GM21723 (cell line): ENCODE measurements around the gene MLANA.
"Not testable (repeated sequence)": the region's sequence is repeated elsewhere in the genome, so short reads cannot be mapped to it uniquely, and the experiment has no call there.

Experiments
- ATAC-seq: cut with Tn5 transposase; IDR thresholded peaks from one replicate; pipeline ENCODE4 v1.9.1; 2021; ENCODE audit warnings: mild to moderate bottlenecking, moderate library complexity; ENCODE audit not compliant: unreplicated experiment

Gene MLANA

DNA sequence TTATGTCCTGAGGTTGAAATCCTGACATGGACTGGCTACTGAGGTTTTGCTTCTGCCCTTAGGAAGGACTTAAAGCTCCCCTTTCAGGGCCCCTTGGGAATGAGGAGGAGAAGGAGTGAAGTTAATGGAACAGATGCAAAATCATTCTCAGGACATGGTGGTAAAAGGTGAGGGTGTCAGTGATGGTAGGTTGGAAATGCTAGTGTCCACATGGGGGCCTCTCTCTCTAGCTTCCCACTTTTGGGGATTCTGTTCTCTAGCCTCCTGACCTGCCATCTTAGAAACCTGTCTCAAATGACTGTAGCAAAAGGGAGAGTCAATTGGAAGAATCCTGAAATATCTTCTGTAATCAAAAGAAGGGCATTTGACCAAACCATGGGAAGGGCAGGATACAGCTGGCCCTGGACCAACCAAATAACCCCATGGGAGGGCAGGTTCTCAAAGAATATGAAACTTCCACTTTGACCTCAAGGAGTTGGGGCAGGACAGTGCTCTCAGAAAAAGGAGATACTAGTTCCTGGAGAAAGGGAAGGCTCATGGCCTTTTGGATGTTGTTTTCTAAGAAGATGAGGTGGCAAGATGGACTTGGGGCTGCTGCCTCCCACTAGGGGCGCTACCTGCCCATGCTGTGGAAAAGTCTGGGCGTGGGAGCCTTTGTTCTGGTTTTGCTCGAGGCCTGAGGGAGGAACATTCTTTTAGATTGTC lies 21.2 kb upstream of the MLANA start:
- no peak for ATAC-seq

DNA sequence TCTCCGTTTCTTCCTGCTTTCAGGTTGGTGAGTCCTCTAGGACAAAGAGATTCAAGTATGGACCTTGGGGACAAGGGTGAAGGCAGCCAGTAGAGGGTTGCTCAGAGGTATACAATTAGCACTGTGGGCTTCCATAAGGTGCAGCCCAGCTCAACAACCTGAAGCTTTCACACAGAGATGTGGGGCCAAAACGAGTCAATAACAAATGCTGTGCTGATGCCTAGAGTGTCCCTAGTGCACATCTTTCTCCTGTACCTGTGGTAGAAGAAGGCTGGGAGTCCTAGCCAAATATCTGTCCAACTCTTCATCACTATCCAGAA lies 20.7 kb upstream of the MLANA start:
- no peak for ATAC-seq

DNA sequence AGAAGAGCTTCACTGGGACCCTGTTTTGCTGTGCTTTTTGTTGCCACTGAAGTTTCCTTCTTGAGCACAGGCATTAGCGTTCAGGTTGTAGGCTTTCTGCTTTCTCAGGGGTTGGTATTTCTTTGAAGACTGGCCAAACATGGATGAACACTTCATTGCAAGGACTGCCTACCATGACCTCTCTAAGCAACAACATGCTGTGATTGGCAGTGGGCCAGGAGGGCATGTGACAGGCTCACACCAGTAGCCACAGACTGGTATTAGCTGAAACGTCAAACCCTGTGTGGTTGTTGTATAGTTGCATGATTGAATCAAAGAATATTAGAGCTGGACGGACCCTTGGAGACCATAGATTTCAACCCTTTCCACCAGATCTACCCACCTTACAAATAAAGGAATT lies 20.0 kb upstream of the MLANA start:
- ATAC-seq, result no peak

DNA sequence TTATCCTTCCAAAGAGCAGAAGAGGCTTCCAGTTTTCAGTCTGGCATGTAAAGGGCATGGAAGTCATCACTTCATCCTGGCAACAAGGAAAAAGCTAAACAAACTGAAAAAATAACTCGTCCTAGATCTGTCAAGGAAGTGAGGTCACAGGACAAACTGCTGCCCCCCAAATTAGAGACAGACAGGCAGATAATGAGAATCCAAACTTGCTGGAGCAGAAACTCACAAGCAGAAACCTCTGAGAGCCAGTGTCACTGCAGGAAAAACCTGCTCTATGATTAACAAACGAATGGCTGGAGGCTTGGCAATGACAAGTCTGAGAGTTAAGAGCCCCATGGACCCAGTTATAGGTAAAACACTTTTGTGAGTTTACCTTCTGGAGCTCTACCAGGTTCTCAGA lies 18.9 kb upstream of the MLANA start:
- no peak for ATAC-seq

DNA sequence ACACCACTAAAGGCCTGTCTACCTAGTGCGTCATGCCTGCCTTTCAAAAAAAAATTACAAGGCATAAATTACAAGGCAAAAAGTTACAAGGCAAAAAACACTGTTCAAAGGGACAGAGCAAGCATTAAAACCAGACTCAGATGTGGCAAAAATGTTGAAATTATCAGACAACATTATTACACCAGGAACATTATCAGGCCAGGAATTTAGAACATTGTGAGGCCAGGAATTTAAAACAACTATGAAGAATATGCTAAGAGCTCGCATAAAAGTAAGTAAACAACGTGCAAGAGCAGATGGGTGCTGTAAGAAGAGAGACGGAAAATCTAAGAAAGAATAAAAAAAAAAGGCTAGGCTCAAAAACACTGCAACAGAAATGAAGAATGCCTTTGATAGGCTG lies 18.2 kb upstream of the MLANA start:
- no peak for ATAC-seq

DNA sequence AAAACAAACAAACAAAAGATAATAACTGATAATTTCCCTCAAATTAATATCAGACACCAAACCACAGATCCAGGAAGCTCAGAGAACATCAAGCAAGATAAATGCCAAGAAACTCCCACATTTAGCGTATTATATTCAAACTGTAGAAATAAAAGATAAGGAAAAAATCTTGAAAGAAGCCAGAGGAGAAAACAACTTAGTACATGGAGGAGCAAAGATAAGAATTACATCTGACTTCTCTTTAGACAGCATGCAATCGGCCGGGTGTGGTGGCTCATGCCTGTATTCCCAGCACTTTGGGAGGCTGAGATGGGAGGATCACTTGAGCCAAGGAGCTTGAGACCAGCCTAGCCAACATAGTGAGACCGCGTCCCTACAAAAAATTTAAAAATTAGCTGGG lies 17.2 kb upstream of the MLANA start:
- ATAC-seq, result no peak

DNA sequence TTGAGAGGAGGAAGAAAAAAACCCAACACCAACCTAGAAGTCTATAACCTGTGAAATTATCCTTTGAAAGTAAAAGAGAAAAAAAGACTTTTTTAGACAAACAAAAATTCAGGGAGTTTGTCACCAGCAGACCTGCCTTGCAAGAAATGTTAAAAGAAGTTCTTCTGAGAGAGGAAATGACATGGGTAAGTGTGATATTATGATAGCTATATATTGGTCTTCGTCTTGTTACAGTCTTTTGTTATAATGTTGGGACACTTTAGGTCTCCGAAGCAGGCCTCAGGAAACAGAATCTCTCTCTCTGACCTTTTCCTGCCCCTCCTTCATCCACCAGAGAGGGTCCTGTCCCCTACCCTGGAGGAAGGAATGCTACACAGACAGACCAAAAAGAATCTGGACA lies 16.6 kb upstream of the MLANA start:
- no peak for ATAC-seq

DNA sequence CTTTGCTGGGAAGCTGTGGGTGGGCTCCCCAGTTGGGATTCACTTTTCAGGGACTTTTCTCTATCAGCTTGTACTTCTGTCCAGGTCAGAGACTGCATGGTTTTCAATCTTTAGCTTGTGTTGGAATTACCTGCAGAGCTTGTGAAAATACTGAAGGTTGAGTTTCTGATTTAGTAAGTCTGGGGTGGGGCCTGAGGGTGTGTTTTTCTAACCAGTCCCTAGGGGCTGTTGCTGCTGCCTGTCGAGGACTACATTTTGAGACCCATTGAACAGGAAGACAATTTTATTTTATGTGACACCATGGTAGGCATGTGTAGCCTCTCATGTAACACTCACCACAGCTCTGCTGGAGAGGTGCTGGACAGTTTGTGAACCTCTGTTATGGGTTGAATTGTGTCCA lies 14.7 kb upstream of the MLANA start:
- ATAC-seq, result no peak

DNA sequence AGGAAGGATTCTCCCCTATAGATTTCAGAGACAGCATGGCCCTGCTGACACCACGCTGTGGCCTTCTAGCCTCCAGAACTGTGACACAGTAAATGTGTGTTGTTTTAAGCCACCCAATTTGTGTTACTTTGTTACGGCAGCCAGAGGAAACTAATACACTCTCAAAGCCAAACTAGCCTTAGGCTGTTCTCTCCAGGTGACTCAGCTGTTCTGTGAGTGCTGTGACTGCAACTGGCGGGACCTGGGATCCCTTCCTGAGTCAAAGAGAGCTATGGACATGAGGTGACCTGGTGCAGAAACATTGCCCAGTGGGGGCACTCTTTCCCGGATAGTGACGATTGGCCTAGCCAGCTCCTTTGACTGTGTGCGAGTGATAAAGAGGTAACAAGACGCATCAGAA lies 14.0 kb upstream of the MLANA start:
- no peak for ATAC-seq

DNA sequence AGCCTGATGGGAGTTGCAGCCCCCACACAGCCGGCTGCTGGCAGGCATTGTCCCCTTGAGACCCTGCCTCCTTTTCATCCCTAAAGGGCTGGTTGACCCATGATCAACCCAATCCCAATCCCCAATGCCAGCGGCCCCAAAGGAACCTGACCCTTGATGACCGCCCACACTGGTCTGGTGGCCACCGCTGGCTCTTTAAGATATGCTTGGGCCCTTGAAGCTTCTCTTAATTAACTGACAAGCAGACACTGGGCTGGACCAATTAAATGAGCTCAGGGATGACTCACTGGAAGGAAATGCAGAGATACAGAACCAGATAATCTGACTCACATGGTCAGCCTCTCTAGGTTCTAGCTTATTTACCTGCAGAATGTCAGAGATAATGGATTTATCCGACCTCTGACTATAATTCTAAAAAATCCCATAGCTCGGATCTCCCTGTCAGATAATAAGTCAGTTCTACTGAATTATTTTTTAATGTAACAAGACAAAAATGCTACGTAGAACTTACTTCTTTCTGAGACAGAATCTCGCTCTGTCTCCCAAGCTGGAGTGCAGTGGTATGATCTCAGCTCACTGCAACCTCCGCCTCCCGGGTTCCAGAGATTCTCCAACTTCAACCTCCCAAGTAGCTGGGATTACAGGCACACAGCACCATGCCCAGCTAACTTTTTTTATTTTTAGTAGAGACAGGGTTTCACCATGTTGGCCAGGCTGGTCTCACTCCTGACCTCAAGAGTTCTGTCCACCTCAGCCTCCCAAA lies 11.1 kb upstream of the MLANA start:
- ATAC-seq, result no peak

DNA sequence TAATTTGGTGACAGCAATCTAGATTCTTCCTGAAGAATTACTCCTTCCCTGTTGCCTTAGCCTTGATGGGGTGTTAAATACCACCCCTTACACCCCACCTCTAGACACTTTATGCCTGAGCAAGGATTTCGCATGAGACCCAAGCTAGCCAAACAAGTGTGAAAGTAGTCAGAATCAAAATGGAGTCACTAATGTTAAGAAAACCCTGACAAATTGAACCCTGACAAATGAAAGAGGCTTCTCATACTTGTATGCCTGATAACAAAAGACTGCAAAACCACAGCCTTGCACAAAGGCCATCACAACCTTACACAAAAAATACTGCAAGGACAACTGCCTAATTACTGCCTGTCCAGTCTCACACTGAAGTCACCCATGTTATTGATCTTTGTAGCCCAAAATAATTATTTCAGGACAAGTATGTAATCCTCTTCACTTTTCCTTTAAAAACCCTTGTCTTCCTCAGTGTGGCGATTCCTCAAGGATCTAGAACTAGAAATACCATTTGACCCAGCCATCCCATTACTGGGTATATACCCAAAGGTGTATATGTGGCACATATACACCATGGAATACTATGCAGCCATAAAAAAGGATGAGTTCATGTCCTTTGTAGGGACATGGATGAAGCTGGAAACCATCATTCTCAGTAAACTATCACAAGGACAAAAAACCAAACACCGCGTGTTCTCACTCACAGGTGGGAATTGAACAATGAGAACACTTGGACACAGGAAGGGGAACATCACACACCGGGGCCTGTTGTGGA lies 8.3 kb upstream of the MLANA start:
- ATAC-seq, result not testable (repeated sequence)

DNA sequence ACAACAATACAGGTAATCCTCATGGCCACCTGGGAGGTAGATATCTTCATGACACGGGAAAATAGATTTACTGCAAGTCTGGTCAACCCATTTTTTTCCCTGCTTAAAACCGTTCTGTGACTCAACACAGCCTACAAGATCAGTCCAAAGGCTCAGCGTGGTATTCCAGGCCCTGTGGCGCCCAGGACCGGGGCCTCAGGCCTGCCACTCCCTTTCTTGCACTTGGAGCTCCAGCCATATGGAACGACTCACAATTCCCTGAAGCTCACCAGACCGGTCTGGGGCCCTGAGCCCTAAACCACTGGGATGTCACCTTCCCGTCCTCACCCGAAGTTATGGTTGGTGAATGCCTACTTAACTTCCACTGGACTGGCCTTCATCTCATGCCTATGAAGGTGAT lies 6.5 kb upstream of the MLANA start:
- no peak for ATAC-seq

DNA sequence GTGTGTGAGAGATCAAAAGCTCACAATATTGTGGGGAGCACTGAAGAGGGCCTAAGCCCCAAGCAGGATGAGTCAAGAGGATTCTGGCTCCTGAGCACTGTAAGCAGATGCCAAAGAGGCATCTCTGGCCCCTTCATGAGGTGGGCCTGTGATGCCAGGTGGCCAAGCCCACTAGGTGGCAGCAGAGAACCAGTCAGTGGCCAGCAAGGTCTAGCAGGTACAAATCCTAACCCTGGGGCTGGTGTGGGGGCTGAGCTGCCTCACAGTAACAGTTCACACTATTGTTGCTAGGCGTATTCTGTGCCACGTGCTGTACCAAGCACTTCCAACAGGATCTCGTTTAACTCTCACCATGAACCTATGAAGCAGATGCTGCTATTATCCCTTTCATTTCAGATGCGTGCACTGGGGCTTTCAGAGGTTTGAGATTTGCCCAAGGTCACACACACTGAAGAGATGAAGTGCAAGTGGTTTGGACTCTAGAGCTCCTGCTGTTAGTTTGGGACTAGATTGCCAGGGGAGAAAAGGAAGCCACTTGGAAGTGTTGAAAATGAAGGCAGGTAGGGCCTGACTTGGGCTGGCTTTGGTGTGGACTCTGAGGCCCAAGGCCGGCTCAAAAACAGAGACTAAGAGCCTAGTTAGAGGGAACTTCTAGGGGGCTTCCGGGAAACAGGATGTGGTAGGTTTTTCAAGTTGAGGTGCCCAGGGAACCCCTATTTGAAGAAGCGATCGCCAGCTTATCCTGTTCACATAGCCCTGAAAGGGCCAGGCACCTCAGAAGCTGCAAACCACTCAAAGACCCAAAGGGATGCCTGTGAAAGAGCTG lies 4.4 kb upstream of the MLANA start:
- peak; percentile 97 for ATAC-seq

DNA sequence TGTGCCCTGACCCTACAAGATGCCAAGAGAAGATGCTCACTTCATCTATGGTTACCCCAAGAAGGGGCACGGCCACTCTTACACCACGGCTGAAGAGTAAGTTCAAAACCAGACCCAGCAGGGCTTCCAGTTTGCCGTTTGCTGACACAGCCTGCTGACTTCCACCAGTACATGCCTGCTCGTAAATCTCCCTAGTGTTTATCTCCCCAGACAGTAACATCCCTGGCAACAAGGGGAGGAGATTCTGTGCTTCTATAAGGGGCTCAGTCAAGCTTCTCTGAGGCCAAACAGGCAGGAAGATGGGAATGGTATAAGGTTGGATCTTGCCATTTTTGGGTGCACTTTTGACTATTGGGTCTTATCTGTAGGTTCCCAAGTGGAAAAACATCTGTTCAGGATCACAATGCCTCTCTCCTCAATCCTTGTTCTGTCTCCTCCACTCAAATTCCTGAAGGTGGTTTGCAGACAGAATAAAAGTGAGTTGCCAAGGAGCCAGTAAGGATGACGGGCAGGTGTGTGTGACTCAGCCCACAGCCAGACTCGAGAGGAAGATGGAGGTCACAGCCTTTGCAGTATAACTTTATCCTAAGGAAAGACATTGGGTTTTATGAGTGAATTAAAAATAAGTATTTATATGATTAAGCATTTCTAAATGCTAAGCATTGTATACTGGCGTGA lies 1.9 kb downstream of the MLANA start:
- no peak for ATAC-seq

DNA sequence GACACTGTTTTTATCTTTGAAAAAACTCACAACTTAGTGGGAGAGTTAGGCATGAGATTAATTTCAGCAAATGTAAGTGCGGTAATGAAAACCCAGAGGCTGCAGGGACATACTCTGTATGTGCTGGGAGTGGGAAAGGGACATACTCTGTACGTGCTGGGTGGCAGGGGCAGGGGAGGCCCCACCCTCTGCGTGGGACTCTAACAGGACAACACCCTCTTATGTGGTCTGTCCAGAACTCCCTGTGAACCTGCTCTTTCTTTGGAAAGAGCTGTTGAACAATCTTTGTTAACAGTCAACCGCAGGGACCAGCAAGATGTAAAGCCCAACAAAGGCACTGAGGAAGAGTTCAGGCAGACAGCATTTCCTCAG lies 2.4 kb downstream of the MLANA start:
- ATAC-seq, result no peak

DNA sequence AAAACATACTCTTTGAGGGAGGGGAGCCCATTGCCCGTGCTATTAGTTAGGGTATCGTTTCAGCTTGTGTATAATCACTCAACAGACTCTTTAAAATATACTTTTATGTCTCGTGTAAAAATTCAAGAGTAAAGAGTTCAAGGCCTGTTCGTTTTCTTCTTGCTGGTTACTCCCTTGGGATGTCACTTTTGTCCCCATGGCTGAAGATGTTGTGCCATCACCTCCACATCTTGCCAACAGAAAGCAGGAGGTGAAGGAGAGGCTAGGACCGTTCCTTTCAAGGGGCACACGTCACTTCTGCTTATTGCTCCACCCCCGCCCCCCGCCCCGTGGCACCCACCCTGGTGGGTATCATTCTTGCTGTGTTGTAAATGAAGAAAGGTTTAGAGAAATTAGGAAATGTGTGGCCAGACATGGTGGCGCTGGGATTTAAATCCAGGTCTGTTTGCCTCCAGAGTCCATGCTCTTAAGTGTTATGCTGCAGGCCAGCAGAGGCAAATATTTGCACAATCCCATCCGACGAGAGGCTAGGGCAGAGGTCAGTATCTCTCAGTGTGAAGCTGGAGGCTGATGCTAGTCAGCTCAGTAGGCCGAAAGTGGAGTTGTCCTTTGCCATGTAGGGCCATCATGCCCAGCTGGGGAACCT lies 3.0 kb downstream of the MLANA start:
- no peak for ATAC-seq

DNA sequence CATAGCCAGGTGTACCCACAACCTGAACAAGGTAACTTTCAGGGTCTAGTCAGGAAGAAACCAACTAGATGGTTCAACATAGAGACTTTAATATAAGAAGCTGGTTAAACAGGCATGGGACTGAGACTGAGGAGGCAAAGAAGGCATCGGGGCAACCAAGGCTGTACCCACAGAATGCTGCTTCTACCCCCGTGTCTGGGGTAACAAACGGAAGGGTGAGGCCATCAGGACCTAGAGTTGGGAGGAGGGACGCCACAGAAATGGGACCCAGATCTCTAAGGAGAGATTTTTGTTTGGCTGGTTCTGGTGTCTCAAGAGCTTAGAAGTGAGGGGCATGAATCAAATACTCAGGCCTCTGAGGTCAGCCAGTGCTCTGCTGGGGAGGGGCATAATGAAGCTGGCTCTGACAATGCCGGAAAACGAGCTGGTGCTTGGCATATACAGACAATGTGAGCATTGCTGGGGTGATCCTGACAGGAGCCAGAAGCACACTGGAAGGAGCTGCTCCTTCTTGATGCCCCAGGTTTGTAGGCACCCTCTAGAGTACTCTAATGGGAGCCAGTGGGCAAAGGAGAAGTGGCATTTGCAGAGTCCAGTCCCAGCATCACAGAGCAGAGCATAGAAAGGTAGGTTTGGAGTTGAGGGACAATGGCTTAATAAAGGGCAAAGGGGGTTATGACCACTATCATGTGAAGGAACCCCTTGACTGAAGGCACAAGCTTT lies 3.7 kb downstream of the MLANA start:
- no peak for ATAC-seq

DNA sequence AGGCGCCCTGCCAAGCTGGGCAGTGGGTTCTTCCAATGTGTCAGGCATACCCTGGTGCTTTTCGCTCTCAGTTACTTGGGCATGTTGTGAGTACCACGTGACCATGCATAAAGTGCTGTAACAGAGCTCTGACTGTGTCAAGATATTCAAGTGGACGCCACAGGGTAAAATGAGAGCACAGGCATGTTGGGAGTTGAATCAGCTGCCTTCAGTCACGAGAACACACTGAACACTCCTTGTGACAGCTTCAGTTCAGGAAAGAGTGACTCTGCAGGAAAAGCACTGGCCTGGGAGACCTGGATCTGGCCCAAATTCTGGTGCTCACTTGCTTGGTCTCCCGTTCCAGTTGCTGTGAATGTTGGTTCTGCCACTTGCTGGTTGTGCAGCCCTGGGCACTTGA lies 5.1 kb downstream of the MLANA start:
- ATAC-seq, result no peak

DNA sequence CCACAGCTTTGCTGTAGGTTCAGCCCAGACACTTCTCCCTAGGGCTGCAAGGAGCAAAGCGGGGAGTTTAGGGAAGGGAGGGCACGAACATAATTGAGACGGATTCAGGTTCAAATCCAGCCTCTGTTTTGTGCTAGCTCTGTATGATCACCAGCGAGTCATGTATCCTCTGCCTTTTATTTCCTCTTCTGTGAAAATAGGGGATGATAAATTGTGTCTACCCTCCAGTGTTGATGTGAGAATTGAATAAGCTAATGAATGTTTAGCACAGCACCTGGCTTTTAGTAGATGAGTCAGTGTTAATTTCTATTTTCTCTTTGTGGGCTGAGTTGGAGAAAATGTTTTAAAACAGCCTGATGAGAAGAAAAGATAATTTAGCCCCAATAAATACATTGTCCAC lies 6.2 kb downstream of the MLANA start:
- ATAC-seq, result no peak

DNA sequence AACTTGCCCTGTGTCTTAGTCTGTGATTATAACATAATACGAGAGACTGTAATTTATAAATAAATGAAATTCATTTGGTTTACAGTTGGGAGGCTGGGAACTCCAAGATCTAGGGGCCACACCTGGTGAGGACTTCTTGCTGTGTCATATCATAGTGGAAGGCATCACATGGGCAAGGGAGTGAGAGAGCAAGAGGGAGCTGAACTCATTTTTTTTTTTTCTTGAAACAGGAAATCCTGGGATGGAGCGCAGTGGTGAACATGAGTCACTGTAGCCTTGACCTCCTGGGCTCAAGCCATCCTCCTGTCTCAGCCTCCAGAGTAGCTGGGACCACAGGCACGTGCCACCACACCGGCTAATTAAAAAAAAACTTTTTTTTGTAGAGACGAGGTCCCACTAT lies 7.2 kb downstream of the MLANA start:
- ATAC-seq, result no peak
